GM12878 (cell line): ENCODE results near the gene ANKRD30B.
"Not testable (repeated sequence)": the region's sequence is repeated elsewhere in the genome, so short reads cannot be mapped to it uniquely, and the experiment has no call there.

Source experiments
- ATF7 ChIP-seq: fragments of 450-650 bp; IDR thresholded peaks from 2 replicates; pipeline ENCODE4 v1.6.1; 2016; ENCODE audit warnings: low read depth, mild to moderate bottlenecking
- BRCA1 ChIP-seq: IDR thresholded peaks from 2 replicates; pipeline ENCODE4 v1.6.1; 2011; ENCODE audit warnings: low read depth, low read length, improper control_type of control experiment
- CREB1 ChIP-seq: IDR thresholded peaks from 2 replicates; pipeline ENCODE4 v1.6.1; 2012; ENCODE audit warnings: low read depth, mild to moderate bottlenecking, inconsistent platforms
- EZH2 ChIP-seq: IDR thresholded peaks from 2 replicates; pipeline ENCODE4 v1.6.1; 2012; ENCODE audit warnings: low read depth, mild to moderate bottlenecking, control low read depth, inconsistent platforms, low read length, borderline replicate concordance; ENCODE audit not compliant: control insufficient read depth
- JUND ChIP-seq: IDR thresholded peaks from 2 replicates; pipeline ENCODE4 v1.6.1; 2012; ENCODE audit warnings: low read depth, mild to moderate bottlenecking, low read length, improper control_type of control experiment, moderate library complexity
- NFIC ChIP-seq: IDR thresholded peaks from 2 replicates; pipeline ENCODE4 v1.6.1; 2012; ENCODE audit warnings: low read depth, mild to moderate bottlenecking, inconsistent platforms, low read length, moderate library complexity
- POLR2A ChIP-seq: IDR thresholded peaks from 2 replicates; pipeline ENCODE4 v1.6.1; 2011; ENCODE audit warnings: low read depth, mild to moderate bottlenecking, low read length
- RAD21 ChIP-seq: IDR thresholded peaks from 2 replicates; pipeline ENCODE4 v1.6.1; 2011; ENCODE audit warnings: mild to moderate bottlenecking, low read depth, low read length, moderate library complexity; ENCODE audit not compliant: insufficient read depth
- RBBP5 ChIP-seq: fragments of 200-600 bp; sonication (generic); conservative IDR thresholded peaks from 2 replicates; pipeline ENCODE4 v1.6.1; 2016
- RELA ChIP-seq: fragments of 450-650 bp; IDR thresholded peaks from 2 replicates; pipeline ENCODE4 v1.8.0; 2014; ENCODE audit warnings: borderline replicate concordance; ENCODE audit not compliant: partially characterized antibody
- SREBF1 ChIP-seq: IDR thresholded peaks from 2 replicates; pipeline ENCODE4 v1.6.1; 2012; ENCODE audit warnings: mild to moderate bottlenecking, low read length
- ZNF217 ChIP-seq: fragments of 450-650 bp; IDR thresholded peaks from 2 replicates; pipeline ENCODE4 v1.6.1; 2017; ENCODE audit warnings: antibody characterized with exemption, mild to moderate bottlenecking
- ZZZ3 ChIP-seq: IDR thresholded peaks from 2 replicates; pipeline ENCODE4 v1.6.1; 2011; ENCODE audit warnings: low read depth; ENCODE audit not compliant: control insufficient read depth, insufficient read length
- TF ChIP-seq, protein P1 (sequence below), 3 experiments: IDR thresholded peaks in 2 of 3; conservative IDR thresholded peaks in 1 of 3; 2 replicates each; pipeline ENCODE4 v1.5.1; 2011; ENCODE audit warnings: low read depth in 3 of 3, low read length in 3 of 3, mild to moderate bottlenecking in 3 of 3, control low read depth in 2 of 3, moderate library complexity in 2 of 3, inconsistent platforms in 1 of 3, mixed read lengths in 1 of 3; ENCODE audit not compliant: control insufficient read depth in 2 of 3, insufficient read depth in 1 of 3; ENCODE audit errors: extremely low read depth in 1 of 3

DNA sequence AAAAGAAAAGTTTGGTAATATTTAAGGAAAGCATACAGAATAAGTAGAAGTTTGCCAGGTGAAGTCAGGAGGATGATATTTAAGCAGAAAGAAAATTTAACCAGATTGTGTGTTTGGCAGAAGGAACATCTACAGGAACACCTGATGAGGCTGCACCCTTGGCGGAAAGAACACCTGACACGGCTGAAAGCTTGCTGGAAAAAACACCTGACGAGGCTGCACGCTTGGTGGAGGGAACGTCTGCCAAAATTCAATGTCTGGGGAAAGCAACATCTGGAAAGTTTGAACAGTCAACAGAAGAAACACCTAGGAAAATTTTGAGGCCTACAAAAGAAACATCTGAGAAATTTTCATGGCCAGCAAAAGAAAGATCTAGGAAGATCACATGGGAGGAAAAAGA lies 15.6 kb downstream of the ANKRD30B start:
- TF ChIP-seq, protein P1, sequence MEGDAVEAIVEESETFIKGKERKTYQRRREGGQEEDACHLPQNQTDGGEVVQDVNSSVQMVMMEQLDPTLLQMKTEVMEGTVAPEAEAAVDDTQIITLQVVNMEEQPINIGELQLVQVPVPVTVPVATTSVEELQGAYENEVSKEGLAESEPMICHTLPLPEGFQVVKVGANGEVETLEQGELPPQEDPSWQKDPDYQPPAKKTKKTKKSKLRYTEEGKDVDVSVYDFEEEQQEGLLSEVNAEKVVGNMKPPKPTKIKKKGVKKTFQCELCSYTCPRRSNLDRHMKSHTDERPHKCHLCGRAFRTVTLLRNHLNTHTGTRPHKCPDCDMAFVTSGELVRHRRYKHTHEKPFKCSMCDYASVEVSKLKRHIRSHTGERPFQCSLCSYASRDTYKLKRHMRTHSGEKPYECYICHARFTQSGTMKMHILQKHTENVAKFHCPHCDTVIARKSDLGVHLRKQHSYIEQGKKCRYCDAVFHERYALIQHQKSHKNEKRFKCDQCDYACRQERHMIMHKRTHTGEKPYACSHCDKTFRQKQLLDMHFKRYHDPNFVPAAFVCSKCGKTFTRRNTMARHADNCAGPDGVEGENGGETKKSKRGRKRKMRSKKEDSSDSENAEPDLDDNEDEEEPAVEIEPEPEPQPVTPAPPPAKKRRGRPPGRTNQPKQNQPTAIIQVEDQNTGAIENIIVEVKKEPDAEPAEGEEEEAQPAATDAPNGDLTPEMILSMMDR (IDR thresholded peaks at IDR 0.05 in 2 of 3, conservative IDR thresholded peaks at IDR 0.05 in 1 of 3; ENCODE audit: control insufficient read depth in 2 of 3, extremely low read depth in 1 of 3, insufficient read depth in 1 of 3, low read depth in 3 of 3, low read length in 3 of 3): not testable (repeated sequence)
- not testable (repeated sequence) for TF ChIP-seq JUND, SREBF1, ATF7, NFIC, RELA, BRCA1, CREB1, ZNF217, POLR2A, EZH2, ZZZ3, RBBP5, RAD21
